Measurements from ENCODE around the gene HAUS3. TPM values are rescaled to one million over a fixed set of nuclear protein-coding genes. Genes with fewer than 3 reads are reported as not detected.

Gene HAUS3
- total RNA-seq, 1 donor from 2014 or later = 9.2 TPM

DNA sequence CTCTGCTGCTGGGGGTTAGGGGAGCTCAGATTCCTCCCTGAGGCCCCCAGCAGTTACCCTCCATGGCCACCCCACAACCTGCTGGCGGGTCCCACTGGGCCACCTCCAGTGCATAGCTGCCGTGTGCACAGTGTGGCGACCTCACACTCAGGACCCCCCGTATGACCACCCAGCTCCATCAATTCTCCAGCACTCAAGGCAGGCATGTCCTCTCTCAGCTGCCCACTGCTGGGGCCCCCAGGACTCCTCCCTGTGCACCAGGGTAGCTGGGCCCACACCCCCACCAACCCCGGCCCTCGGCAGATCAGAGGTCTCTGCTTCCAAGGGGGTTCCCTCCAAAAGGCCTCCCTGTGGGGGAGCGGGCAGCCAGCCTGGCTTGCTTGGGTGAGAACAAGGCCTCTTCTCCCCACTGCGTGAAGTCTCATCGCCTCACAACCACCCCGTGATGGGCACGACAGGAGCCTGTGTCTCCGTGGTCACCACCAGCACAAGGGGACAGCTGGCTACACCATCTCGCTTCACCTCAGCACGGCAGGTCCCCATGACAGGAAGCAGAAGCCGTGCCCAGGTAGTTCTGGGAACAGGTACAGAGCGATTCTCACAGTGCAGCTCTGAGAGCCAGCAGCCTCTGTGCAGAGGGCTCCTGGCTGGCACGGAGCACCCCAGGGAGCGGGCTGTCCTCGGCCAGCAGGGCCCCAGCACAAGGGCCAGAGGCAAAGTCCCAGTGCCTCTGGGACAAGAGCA, 4.6 kb upstream of the HAUS3 start:
- Histone ChIP-seq H3K27me3 (ENCODE audit: control insufficient read depth, insufficient read depth, low read length) (no peaks in the 10 kb centered on the region), H3K4me3 (ENCODE audit: low read depth, low read length) (no peak overlapping the region), H3K36me3 (ENCODE audit: control insufficient read depth, insufficient read depth, low read length) (peaks cover 14% of the 10 kb centered on the region)
- TF ChIP-seq, protein P1, sequence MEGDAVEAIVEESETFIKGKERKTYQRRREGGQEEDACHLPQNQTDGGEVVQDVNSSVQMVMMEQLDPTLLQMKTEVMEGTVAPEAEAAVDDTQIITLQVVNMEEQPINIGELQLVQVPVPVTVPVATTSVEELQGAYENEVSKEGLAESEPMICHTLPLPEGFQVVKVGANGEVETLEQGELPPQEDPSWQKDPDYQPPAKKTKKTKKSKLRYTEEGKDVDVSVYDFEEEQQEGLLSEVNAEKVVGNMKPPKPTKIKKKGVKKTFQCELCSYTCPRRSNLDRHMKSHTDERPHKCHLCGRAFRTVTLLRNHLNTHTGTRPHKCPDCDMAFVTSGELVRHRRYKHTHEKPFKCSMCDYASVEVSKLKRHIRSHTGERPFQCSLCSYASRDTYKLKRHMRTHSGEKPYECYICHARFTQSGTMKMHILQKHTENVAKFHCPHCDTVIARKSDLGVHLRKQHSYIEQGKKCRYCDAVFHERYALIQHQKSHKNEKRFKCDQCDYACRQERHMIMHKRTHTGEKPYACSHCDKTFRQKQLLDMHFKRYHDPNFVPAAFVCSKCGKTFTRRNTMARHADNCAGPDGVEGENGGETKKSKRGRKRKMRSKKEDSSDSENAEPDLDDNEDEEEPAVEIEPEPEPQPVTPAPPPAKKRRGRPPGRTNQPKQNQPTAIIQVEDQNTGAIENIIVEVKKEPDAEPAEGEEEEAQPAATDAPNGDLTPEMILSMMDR (IDR thresholded peaks at IDR 0.05; ENCODE audit: insufficient read depth, low read length, severe bottlenecking) = no peak
- DNase-seq (ENCODE audit: low read depth) (no peak), FAIRE-seq (no peak)

DNA sequence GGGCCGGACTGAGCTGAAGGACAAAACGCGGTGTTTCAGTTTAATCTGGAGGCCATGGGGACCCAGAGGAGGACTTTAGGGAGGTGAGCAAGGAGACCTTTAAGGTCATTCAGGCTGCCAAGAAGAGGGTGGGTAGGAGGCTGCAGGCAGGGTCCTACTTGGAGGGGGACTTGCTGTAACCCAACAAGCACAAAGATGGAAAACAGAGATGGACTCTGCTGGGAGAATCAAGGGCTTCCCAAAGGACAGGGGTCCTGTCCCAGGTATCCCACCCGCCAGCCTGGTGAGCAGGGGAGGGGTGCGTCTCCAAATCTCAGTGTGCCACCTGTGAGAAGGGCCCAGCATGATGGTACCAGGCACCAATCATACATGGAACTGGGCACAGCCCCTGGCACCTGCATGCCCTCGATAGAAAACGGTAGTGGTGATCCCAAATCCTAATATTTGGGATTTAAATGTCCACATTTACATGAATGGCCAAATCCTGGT, 3.9 kb upstream of the HAUS3 start:
- Histone ChIP-seq H3K36me3 (ENCODE audit: control insufficient read depth, insufficient read depth, low read length) (peaks cover 9% of the 10 kb centered on the region), H3K4me3 (ENCODE audit: low read depth, low read length) (no peak overlapping the region), H3K27me3 (ENCODE audit: control insufficient read depth, insufficient read depth, low read length) (no peaks in the 10 kb centered on the region)
- FAIRE-seq (no peak), DNase-seq (ENCODE audit: low read depth) (no peak)
- TF ChIP-seq, protein P1 (IDR thresholded peaks at IDR 0.05; ENCODE audit: insufficient read depth, low read length, severe bottlenecking) = no peak

DNA sequence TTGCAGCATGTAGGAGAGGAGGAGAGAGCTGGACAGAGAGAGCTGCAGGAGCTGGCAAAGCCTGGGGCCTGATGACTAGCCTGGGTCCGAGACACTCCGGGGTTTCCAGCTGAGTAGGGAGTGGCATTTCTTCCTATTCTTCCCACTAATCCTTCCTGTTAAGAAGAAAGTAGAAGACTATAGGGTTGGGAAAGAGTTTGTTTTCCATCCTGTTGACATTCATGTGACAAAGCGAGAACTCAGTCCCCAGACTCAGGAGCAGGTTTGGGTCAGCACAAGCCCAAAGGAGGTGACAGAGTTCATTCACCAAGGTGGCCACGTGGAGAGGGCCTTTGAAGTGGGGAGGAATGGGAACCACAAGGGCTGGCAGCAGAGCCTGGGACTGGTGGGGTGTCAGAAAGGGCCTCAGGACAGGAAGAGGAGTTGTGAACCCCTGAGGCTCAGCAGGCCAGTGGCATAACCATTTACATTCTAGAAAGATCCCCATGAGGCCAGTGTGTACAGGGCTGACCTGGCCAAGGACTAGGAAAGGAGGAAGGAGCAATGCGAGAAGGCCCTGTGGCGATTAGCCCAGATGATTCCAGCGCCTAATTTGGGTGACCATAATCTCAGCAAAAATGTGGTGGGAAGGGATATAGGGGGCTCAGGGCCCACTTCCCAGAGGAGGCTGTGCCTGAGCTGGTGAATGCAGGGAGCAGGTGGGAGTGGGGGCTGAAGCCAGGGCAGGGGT, 3.3 kb upstream of the HAUS3 start:
- no peaks in the 10 kb centered on the region for H3K27me3 ChIP-seq (ENCODE audit: control insufficient read depth, insufficient read depth, low read length)
- H3K4me3 ChIP-seq (ENCODE audit: low read depth, low read length) = no peak overlapping the region
- DNase-seq (ENCODE audit: low read depth) = peak; percentile 17
- peaks cover 4% of the 10 kb centered on the region for H3K36me3 ChIP-seq (ENCODE audit: control insufficient read depth, insufficient read depth, low read length)
- TF ChIP-seq, protein P1 (IDR thresholded peaks at IDR 0.05; ENCODE audit: insufficient read depth, low read length, severe bottlenecking) = no peak
- FAIRE-seq = no peak

DNA sequence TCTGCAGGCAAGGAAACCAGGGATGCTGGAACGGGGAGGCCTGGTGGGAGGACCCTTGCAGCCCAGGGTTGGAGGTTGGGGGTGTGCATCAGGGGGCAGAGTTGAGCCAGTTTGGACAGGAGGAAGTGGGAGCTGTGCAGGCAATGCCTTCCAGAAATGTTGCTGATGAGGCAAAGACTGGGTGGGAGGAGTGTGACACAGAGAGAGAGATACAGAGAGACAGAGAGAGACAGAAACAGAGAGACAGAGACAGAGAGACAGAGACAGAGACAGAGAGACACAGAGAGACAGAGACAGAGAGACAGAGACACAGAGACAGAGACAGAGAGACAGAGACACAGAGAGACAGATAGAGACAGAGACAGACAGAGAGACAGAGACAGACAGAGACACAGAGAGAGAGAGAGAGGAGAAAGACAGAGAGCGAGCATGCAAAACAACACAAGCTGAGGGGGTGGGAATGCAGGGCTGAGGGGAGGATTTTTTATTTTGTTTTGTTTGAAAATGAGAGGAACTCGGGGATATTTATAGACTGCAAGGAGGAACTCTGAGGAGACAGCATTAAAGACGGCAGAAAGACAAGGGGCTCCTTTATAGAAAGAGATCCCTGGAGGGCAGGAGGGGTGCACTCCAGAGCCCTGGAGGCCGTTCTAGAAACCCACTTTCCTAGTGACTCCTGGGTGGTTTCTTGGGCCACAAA, 1.9 kb upstream of the HAUS3 start:
- H3K36me3 ChIP-seq (ENCODE audit: control insufficient read depth, insufficient read depth, low read length) = no peaks in the 10 kb centered on the region
- TF ChIP-seq, protein P1 (IDR thresholded peaks at IDR 0.05; ENCODE audit: insufficient read depth, low read length, severe bottlenecking) = no peak
- FAIRE-seq = no peak
- DNase-seq (ENCODE audit: low read depth) = peak; percentile 34
- no peaks in the 10 kb centered on the region for H3K27me3 ChIP-seq (ENCODE audit: control insufficient read depth, insufficient read depth, low read length)
- H3K4me3 ChIP-seq (ENCODE audit: low read depth, low read length) = no peak overlapping the region

DNA sequence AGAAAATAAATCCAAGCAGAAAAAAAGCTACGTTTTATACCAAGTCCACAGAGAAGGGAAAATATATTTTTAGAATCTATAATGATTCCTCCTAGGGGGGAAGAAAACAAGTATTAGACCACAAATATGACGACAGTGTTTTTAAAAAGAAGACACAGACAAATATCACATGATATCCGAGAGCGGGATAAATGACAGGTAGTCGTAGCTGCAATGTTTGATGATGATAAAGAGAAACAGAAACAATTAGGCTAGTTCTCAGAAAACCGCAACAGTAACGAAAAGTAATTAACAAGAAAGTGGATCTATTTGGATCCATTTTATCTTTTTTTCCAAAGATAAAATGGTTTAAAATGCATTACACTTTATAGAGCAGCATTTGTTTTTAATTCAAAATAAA, 918 bp downstream of the HAUS3 start:
- Histone ChIP-seq H3K4me3 (ENCODE audit: low read depth, low read length) (peak overlapping the region; percentile 95), H3K36me3 (ENCODE audit: control insufficient read depth, insufficient read depth, low read length) (peaks cover 4% of the 10 kb centered on the region), H3K27me3 (ENCODE audit: control insufficient read depth, insufficient read depth, low read length) (no peaks in the 10 kb centered on the region)
- DNase-seq (ENCODE audit: low read depth) (no peak), FAIRE-seq (no peak)
- TF ChIP-seq, protein P1 (IDR thresholded peaks at IDR 0.05; ENCODE audit: insufficient read depth, low read length, severe bottlenecking) = no peak

Data from bronchial epithelial cell (primary cell).